SK-N-SH treated with all-trans-retinoic acid at 6 μM for 48 hours (cell line): ENCODE results near the gene JPT1.

ENCODE experiments used
- BACH2 ChIP-seq: fragments of 250-450 bp; sonication (Bioruptor Pico); IDR thresholded peaks from 2 replicates; pipeline ENCODE4 v1.9.0; 2021; ENCODE audit warnings: mild to moderate bottlenecking, borderline replicate concordance
- CREB5 ChIP-seq: fragments of 250-450 bp; sonication (Bioruptor Pico); IDR thresholded peaks from 2 replicates; pipeline ENCODE4 v1.5.1; 2020; ENCODE audit warnings: low read depth, mild to moderate bottlenecking, moderate library complexity
- CSDC2 ChIP-seq: fragments of 250-450 bp; sonication (Bioruptor Pico); IDR thresholded peaks from 2 replicates; pipeline ENCODE4 v1.5.0; 2020; ENCODE audit warnings: mild to moderate bottlenecking, moderate library complexity
- ESRRG ChIP-seq: fragments of 250-450 bp; sonication (Bioruptor Pico); IDR thresholded peaks from 2 replicates; pipeline ENCODE4 v1.6.1; 2021; ENCODE audit warnings: mild to moderate bottlenecking
- TCF4 ChIP-seq: fragments of 250-450 bp; sonication (Bioruptor Pico); IDR thresholded peaks from 2 replicates; pipeline ENCODE4 v1.8.0; 2021; ENCODE audit warnings: mild to moderate bottlenecking, moderate library complexity, borderline replicate concordance
- TOX ChIP-seq: fragments of 250-450 bp; sonication (Bioruptor Pico); IDR thresholded peaks from 2 replicates; pipeline ENCODE4 v1.8.0; 2021; ENCODE audit warnings: mild to moderate bottlenecking, moderate library complexity, borderline replicate concordance
- ZFP30 ChIP-seq: fragments of 450-650 bp; formaldehyde crosslinking; IDR thresholded peaks from 2 replicates; pipeline ENCODE4 v1.5.0; 2022; ENCODE audit warnings: mild to moderate bottlenecking, moderate library complexity

DNA sequence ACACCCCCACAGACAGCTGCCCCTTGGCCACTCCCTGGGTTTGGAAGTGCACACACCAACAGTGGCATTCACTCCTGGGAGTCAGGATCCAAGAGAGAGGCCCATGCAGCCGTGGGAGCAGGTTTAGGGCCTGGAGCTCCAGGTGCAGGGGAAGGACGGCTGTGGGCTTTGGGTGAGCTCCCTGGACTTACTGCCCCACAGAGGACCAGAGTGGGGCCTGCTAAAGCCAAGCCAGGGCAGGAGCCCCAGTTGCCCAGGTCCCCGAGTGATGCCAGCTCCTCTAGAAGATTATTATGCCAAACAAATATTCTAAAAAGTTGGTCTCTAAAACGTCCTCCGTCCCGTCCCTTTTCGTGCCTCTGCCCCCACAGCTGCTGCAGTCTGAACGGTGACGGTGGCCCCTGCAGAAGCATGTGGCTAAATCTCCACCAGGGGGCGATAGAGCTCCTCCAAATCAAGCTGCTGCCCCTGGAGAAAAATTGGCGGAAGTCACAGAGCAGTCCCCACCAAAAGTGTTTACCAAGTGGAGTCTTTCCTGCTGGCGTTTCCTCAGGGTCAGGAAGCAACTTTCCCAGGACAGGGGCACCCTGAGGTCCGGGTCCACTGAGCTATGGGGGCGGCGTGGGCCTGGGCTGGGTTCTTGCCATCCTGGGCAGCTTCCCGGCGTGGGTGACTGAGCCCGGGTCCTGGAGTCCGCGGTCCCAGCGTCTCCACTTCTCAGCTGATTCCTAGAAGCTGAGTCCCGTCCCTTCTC lies 40.3 kb downstream of the JPT1 start:
- TF ChIP-seq ZFP30 (CRISPR knock-in tag) (no peak), TOX (CRISPR knock-in tag) (no peak), TCF4 (CRISPR knock-in tag) (no peak), ESRRG (no peak), BACH2 (CRISPR knock-in tag) (no peak), CREB5 (CRISPR knock-in tag) (no peak), CSDC2 (CRISPR knock-in tag) (no peak)
